ENCODE measurements around the gene RBM4. TPM values are rescaled to one million over a fixed set of nuclear protein-coding genes. Genes with fewer than 3 reads are reported as not detected.

RBM4 gene
- total and polyA plus RNA-seq, 2 experiments from 2014 or later: 146 to 147 TPM

DNA sequence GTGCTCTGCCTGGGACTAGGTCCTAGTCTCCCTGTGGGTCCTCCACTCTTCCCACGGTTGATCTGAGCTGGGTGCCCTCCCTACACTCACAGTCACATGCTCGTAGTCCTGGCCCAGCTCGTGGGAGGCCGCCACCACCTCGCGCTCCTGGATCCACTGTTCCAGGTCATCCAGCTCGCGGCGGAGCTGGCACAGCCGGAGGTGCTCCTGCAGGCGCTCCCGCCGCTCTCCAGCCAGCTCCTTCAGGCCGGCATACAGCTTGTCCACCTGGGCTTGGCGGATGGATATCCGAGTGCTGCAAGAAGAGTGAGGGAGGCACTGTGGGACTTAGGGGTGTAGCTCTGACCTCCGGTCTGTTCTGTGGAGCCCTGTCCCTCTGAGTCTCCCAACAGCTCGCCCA, 53.9 kb downstream of the RBM4 start:
- H3K9me3 Mint-ChIP-seq: no peaks in the 10 kb centered on the region
- DNase-seq (ENCODE audit: low spot score) (no peak), ATAC-seq (no peak)
- no peaks in the 10 kb centered on the region for H4K20me1 ChIP-seq (replicated peaks; ENCODE audit: insufficient read depth)
- no peaks in the 10 kb centered on the region for H3K79me2 ChIP-seq (replicated peaks; ENCODE audit: insufficient read depth)
- H3K4me1 ChIP-seq (ENCODE audit: insufficient read depth): no peaks in the 10 kb centered on the region
- no peaks in the 10 kb centered on the region for H3K27me3 ChIP-seq (ENCODE audit: insufficient read depth)
- no peak overlapping the region for H3K4me3 Mint-ChIP-seq
- peaks cover 11% of the 10 kb centered on the region for H3K27me3 Mint-ChIP-seq (ENCODE audit: insufficient read depth, low read depth, poor library complexity)
- no peaks in the 10 kb centered on the region; the same call in 1 of the 3 replicates for H3K4me1 Mint-ChIP-seq
- H3K27ac Mint-ChIP-seq: no peak overlapping the region
- H3K36me3 Mint-ChIP-seq (ENCODE audit: low read depth): peaks cover 46% of the 10 kb centered on the region
- no peak overlapping the region for H2AFZ ChIP-seq
- no peaks in the 10 kb centered on the region for H3K9me2 ChIP-seq (ENCODE audit: insufficient read depth)
- no peak overlapping the region for H3K4me3 ChIP-seq
- H3F3A ChIP-seq (replicated peaks; ENCODE audit: low read depth): no peaks in the 10 kb centered on the region
- H3K27ac ChIP-seq (ENCODE audit: low read depth): no peak overlapping the region
- TF ChIP-seq, protein P1, sequence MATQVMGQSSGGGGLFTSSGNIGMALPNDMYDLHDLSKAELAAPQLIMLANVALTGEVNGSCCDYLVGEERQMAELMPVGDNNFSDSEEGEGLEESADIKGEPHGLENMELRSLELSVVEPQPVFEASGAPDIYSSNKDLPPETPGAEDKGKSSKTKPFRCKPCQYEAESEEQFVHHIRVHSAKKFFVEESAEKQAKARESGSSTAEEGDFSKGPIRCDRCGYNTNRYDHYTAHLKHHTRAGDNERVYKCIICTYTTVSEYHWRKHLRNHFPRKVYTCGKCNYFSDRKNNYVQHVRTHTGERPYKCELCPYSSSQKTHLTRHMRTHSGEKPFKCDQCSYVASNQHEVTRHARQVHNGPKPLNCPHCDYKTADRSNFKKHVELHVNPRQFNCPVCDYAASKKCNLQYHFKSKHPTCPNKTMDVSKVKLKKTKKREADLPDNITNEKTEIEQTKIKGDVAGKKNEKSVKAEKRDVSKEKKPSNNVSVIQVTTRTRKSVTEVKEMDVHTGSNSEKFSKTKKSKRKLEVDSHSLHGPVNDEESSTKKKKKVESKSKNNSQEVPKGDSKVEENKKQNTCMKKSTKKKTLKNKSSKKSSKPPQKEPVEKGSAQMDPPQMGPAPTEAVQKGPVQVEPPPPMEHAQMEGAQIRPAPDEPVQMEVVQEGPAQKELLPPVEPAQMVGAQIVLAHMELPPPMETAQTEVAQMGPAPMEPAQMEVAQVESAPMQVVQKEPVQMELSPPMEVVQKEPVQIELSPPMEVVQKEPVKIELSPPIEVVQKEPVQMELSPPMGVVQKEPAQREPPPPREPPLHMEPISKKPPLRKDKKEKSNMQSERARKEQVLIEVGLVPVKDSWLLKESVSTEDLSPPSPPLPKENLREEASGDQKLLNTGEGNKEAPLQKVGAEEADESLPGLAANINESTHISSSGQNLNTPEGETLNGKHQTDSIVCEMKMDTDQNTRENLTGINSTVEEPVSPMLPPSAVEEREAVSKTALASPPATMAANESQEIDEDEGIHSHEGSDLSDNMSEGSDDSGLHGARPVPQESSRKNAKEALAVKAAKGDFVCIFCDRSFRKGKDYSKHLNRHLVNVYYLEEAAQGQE (IDR thresholded peaks at IDR 0.05; ENCODE audit: unreplicated experiment): no peak
- no peak for TF ChIP-seq EZH2 (IDR thresholded peaks at IDR 0.05; ENCODE audit: low read depth, unreplicated experiment)
- TF ChIP-seq, protein P2, sequence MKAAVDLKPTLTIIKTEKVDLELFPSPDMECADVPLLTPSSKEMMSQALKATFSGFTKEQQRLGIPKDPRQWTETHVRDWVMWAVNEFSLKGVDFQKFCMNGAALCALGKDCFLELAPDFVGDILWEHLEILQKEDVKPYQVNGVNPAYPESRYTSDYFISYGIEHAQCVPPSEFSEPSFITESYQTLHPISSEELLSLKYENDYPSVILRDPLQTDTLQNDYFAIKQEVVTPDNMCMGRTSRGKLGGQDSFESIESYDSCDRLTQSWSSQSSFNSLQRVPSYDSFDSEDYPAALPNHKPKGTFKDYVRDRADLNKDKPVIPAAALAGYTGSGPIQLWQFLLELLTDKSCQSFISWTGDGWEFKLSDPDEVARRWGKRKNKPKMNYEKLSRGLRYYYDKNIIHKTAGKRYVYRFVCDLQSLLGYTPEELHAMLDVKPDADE (IDR thresholded peaks at IDR 0.05): no peak
- no peak for TF ChIP-seq CREB1 (CRISPR knock-in tag; IDR thresholded peaks at IDR 0.05; ENCODE audit: low read depth)
- TF ChIP-seq ZNF462 (CRISPR knock-in tag; IDR thresholded peaks at IDR 0.05): no peak
- no peak overlapping the region for H3K4me2 ChIP-seq
- H3K36me3 ChIP-seq (ENCODE audit: insufficient read depth): no peaks in the 10 kb centered on the region

All from GM23338 (cell line).